Fibroblast of gingiva (primary cell): ENCODE data around the gene UBXN10.

Experiments
- DNase-seq: peaks from one replicate; pipeline ENCODE4 v3.0.0-alpha.2; 2011; ENCODE audit warnings: low read depth

The UBXN10 gene

DNA sequence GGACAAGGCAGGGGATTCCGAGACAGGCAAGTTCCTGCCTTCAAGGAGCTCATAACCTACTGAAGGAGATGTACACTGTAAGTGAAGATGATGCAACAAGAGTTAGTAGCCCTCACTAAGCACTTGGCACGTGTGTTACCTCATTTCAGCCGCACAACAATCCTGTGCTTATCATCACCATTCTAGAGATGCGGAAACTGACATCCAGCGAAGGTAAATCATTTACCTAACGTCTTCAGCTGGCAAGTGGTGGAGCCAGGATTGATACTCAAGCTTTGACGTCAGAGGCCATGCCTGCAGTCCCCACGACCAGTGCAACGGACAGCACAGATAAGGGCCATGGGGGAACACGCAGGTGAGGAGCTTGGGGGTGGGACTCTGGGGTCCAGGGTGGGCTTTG, 2.9 kb upstream of the UBXN10 start:
- no peak for DNase-seq

DNA sequence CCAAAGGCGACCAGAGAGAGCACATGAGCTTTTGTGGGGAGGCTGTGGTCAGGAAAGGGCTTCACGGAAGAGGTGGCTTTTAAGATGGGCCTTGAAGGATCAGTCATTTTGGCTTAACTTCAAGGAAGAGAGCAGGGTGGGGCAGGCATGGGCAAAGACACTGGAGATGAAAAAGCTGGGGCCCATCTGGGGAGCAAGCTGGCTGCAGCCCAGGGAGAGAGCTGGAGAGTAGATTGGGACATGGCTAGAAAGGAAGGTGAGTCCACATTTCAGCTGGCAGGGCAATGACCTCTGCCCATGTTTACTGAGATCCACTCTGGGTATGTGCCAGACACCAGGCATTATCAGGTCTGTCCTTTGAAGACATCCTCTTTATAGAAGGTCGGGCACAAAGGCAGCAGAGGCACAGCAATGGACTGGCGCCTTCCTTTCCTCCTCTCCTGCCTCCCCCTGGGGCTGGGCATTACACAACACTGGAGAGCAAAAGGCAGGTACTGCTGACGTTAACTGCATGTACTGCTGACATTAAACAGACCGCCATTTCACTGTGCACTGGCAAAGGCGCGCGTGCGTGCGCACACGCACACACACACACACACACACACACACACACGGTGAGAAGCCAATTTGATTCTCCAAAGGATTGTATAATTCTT, 2.2 kb upstream of the UBXN10 start:
- DNase-seq, result no peak

DNA sequence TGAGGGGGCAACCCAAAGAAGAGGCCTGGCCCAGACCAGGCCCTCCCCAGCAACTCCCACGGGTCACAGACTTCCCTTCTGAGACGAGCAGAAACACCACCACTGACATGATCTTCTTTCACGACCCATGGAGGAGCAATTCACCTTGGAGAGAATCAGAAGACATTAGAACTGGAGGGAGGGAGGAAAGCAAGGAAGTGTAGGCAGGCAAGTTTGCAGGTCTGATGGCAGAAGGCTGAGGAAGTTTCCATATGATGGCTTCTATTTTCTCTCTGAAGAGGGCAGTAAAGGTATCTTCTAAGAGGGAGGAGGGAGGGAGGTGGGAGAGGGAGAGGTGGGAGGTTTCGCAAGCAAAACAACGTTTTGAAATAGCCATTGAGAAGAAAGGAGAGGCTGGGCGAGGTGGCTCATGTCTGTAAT, 1.4 kb upstream of the UBXN10 start:
- no peak for DNase-seq

DNA sequence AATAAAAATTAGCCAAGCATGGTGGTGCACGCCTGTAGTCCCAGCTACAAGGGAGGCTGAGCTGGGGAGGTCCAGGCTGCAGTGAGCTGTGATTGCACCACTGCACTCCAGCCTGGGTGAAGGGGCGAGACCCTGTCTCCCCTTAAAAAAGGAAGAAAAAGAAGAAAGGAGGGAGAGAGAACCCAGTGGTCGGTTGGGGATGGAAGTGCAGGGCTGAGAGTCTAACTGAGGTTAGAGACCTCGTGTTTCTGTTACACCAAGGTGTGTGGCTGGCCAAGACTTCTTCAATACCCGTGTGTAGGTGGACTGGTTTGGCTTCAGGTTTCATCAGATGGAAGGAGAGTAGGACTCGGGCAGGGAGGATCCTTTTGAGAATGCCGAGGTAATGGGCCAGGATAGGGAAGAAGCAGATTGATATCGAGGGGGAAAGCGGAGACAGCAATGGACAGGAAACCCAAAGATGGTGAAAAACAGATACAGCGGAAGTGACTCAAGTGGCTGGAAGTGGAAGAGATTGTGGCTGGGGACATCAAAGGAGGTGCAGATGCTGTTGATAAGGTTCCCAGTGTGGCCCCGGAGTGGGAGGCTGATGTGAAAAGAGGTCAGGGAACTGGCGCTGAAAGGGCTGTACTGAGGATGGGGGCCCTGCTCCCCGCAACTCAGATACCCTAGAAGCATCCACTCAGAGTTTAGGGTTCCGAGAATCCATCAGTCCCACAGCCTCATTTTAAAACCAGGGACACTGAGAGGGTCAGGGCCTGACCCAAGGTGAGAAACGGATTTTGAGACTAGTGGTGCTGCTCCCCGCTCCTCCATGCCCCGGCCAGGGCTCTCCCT, 681 bp upstream of the UBXN10 start:
- DNase-seq, result no peak

DNA sequence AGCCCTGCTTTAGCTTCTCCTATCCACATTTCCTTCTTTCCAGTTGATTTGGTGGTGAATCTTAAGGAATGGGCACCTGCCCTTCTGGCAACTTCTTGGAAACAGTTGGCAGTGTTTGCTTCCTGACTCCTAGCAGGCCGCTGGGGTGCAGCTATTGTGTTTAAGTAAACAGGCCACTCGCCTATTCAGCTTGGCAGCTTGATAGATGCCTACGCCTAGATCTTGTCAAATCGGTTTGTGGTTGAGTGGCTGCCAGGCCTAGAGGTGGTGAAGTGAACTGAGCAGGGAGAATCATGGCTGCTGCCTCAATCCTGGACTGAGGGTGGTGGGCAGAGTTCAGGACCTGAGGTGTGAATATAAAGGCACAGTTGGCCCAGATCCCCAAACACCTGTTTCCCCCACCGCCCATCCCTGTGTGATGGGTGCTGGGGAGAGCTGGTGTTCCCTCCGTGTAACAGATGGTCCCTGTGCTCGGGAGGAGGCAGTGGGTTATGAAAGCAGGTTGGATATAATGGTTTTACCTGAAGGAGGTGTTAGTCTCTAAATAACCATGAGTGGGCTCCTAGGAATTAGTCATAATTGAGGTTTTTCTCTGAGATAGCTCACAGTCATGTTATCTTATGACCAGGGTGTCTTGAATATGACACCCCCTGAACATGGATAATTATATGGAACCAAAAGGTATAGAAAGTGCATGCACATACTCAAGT, 1.4 kb downstream of the UBXN10 start:
- no peak for DNase-seq

DNA sequence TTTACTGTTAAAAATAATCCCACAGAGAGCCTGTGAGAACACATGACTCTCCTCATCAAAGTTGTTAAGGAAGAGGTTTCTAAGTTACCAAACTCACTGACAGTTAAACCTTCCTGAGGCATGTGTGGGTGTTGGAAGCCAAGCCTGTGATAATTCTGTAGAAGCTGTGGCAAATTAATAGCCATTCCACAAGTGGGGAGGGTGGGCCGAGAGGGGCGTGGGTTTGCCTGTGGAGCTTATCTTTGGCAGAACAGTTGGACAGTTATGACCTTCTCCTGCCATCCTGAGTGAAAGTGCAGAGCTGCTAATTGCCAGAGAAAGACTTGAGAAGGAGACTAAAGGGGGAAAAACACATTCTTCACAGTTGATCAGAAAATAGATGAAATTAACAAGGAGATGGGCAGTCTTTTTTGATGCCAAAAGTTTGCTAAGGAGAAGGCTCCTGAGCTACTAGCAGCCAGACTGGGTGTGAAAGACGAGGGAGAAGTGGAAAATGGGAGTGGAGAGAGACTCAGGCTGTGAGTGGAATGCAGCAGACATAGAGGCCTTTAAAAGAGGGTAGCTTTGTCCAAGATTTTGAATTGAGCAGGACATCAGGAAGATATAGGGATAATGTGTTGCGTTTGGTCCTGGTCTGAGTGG, 2.0 kb downstream of the UBXN10 start:
- no peak for DNase-seq

DNA sequence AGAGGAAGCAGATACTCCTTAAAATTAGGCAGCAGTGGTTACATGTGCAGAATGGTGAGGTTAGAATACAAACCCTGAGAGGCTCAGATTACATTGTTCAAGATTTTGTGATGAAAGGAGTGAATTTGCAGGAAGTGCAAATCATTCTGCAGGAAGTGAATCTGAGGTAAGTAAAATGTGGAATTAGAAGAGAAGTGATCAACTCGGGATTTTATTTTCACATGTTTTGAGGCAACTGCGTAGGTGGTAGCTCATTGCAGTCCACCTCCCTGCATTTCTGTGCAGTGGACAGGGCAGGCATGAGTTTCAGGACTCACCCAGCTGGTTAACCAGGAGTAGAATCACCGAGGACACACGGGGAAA, 2.5 kb downstream of the UBXN10 start:
- no peak for DNase-seq

DNA sequence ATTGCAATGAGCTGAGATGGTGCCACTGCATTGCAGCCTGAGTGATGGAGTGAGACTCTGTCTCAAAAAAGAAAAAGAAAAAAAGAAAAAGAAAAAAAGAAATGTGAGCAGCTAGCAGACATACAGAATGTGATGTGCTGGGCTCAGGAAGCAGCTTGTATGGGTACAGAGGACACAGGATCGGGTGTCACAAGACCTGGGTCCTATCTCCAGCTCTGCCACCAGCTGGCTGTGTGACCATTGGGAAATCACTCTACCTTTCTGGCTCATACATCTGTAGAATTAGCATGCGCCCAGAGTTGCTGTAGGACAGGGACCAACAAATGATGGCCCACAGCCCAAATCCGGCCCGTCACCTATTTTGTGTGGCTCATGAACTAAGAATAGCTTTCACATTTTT, 3.8 kb downstream of the UBXN10 start:
- no peak for DNase-seq

DNA sequence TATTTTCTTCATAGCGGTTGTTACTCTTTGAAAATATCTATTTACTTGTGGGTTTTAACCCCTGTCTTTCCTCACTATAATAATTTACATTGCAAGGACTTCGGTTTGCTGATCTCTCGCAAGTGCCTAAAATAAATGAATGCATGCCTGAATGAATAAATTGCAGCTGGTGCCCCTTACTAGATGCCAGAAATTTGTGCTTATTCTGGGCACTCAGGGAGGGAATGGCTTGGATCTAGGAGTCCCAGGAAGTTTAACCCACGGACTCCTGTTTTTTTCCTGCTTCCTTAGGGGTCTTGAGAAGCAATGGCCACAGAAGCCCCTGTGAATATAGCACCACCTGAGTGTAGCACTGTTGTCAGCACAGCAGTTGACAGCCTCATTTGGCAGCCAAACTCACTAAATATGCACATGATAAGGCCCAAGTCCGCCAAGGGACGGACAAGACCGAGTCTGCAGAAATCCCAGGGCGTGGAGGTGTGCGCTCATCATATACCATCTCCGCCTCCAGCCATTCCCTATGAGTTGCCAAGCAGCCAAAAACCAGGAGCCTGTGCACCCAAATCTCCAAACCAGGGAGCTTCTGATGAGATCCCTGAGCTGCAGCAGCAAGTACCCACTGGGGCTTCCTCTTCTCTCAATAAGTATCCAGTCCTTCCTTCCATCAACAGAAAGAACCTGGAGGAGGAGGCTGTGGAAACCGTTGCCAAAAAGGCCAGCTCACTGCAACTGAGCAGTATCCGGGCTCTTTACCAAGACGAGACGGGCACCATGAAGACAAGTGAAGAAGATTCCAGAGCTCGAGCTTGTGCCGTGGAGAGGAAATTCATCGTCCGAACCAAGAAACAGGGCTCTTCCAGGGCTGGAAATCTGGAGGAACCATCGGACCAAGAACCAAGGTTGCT, 4.6 kb downstream of the UBXN10 start:
- no peak for DNase-seq

DNA sequence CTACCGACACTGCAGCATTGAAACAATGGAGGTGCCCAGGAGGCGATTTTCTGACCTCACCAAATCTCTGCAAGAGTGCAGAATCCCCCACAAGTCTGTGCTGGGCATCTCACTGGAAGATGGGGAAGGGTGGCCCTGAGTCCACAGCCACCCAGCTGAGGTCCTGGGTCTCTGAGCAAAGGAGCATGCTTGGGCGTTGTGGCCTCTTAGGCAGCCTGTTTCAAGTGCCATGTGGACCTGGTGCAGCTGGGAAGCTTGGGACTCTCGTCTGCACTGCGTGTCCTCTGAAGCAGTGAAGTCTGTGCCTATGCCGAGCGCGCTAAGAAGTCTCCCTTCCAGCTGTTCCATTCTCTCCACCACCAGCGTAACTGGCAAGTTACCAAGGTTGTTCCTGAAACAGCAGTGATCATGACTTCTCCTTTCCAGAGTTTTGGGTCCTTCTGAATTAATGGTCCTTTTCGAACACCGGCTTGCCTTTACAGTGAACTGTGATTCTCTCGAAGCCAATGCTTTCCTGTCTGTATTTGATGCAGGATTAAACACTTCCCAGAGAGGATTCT, 5.5 kb downstream of the UBXN10 start:
- no peak for DNase-seq

DNA sequence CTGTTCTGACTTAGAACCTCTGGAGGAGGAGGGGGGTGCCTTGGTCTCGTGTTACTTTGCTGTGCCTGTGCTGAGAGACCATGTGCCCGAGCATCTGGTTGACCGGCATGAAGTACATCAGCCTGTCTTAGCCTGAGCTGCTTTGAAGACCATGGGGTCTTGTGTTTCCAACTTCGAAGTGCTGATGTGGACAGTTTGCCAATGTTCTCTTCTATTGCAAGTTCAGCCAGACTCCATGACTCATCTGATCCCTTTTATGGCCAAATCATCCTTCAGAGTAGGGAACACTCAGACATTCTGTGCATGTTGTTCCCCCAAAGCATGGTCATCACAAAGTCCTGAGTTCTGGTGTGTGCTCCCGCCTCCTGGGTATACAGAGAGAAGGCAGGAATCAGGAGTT, 6.5 kb downstream of the UBXN10 start:
- no peak for DNase-seq

DNA sequence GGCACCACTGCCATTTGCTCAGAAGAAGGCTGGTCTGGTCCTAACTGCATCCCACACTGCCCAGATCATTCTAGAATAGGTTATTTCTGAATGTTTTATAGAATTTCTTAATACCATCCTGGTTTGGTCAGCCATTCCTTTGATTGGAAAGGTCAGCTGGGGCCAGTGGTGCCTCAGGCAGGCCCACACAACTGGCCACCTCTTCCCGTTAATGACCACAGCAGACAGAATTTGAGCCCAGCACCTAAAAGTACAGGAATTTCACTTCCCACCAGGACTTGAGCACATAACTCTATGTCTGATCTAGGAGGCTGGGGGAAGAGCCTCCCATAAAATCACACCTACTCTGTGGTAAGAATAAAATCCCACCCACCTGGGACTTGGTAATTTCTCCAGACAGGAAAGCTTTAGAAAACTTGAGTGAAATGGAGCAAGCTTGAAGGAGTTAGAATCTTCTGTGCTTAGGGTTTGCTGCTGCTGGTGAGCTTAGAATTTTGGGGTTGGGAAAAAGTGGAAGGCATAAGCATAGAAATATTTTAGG, 7.0 kb downstream of the UBXN10 start:
- no peak for DNase-seq

DNA sequence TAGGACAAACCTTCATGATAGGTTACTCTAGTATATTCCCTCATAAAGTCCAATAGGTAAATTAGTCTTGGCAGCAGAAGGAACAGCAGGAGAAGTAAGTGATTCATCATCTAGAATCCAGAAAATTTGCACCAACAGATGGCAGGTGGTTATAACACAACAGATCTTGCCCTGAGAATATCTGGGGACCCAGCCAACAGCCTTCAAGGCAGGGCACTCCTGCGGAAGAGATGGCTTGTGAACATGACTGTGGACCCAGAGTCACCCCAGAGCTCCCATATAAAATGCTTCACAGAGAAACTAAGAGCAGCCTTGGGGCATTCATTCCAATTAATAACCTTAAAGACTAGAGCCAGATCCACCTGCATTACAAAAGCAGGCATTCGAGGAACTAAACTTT, 8.3 kb downstream of the UBXN10 start:
- DNase-seq, result no peak

DNA sequence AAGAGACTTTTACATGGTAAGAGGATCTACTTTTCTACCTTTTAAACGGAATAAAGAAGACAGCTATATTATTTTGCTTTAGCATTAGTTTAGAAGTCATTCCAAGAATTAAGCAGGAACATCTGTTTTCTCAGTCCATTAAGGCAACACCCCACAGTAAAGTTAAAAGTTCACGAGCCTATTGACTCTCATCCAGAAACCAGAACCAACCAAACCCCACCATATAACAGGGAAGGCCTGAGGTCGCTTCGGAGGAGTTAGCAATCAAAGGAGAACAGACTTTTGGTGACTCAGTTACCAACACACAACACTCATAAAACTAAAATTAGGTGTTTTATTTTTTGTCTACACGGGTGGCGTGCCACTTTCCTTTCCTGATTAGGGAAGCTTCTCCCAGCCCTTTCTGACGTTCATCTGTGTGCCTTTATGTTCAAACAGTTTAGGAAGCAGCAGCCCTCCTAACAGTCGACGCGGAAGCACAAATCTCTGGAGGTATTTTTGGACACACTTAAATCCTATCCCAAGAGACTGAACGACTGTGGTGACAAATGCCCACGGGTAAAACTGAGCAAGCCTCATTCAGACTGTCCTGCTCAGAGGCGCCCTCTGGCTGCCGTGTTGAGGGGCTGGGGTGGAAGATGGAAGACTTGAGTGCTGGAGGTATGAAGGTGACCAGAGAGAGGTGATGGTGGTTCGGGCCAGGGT, 9.0 kb downstream of the UBXN10 start:
- peak; percentile 6 for DNase-seq

DNA sequence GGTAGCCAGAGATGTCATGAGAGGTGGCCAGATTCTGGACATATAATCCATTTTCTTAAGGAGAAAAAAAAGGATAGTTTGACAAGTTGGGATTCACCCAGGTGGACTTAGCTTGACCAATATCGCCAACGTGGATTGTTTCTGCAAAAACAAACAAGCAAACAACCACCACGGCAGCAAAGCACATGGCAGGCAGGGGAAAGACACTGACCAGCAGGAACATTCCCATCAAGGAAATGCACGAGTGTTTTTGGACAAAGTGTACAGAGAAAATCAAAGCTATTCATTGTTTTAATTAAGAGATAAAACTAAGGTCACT, 9.5 kb downstream of the UBXN10 start:
- DNase-seq, result no peak

DNA sequence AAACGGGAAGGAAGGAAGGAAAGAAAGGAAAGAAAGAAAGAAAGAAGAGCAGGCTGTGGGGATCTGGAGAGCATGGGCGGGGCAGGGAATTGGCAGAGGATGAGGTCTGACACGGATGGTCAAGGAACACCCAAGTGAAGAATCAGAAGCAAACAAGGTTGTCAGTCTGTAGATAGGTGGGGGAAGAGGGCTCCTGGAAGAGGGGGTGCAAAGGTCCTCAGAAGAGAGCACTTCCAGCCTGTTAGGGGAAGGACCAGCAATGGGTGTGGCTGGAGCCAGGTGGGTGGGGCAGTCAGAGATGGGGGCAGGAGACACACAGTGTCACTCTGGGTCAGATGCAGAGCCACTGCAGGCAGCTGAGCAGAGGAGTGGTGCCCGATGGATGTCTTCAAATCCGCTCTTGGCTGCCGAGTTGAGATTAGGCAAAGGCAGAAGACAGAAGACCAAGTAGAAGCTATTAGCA, 11.5 kb downstream of the UBXN10 start:
- DNase-seq, result no peak

DNA sequence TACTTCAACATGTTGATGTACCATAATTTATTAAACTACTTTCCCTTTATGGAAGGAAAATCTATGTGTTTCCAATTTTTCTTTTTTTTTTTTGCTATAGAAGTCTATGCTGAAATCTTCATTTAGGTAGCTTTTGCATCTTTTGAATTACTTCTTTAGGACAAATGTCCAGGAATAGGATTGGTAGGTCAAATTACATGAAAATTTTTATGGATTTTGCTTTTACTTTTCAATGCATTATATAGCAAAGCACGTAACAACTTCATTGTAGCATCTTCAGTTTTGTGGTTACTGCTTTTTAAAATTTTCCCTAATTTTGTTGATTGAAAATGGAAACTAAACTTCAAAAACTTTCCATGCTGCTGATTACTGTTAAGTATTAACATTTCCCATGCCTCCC, 12.4 kb downstream of the UBXN10 start:
- no peak for DNase-seq

DNA sequence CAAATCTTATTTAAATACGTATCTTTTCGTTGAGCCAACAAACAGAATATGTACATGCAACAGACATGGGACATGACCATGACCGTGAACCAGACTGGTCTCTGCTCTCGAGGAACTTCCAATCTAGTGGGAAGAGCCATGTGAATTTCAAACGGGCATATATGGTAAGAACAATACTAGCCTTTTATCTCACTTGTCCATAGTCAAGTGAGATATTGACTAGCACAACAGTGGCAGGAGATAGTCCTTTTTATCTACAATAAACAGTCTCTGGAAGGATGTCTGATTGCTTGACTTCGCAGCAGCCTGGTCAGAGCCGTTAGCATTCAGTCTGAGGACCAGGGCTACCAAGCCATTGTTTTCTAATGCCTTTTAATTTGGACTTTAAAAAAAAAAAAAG, 13.0 kb downstream of the UBXN10 start:
- no peak for DNase-seq

DNA sequence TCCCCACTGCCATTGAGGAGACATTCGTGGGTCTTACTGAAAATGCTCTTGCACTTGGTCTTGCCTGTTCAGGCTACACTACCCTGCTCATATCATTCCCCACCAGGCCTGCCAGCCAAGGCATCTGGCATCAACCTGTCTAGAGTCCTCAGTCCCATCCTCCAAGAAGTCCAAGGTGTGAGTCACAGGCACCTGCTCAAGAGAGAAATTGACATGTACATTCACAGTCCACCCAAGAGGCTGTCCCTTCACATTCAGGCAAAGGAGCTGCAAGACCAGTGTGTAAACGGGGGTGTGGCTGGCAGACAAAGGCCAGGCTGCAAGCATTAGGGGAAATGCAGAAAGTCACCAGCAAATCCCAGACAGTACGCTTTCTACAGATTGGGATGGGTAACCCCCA, 13.5 kb downstream of the UBXN10 start:
- DNase-seq, result no peak

DNA sequence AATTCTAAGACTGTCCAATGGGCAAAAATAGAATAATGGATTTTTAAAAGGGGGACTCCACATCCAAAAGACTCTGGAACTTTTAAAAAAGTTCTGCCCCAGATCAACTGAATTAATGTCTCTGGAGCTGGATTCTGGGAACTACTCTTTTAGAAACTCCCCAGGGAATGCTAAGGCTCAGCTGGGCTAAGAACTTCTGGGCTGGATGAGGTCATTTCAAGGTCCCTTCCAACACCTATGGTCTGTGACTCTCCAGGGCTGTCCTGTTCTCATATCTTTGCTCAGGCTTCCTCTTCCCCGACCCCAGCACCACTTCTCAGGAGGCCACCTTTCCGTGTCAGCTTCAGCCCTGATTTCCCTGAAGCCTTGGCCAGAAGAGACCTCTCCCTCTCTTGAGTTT, 13.9 kb downstream of the UBXN10 start:
- DNase-seq, result no peak

DNA sequence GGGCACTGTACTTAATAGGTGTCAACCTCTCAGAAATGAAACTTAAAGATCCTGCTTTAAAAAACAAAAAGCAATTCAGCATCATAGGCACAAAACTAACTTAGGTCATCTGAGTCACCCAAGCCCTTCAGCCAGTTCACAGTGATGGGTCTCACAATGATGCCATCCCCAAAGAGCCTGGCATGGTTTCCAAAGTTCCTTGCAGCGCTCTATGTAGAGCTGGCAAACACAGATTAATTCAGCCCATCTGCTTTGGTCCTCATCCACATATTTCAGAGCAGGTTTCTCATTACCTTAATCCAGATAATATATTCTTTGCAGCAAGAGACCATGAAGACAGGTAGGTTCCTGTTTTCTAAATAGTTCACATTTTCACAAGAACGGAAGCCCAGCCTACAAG, 15.1 kb downstream of the UBXN10 start:
- DNase-seq, result no peak
